Fibroblast of mammary gland (primary cell): Measurements from ENCODE around the gene MAT2A.

ENCODE experiments used
- DNase-seq: peaks from one replicate; pipeline ENCODE4 v3.0.0-alpha.2; 2010; ENCODE audit warnings: low read depth
- H3K4me3 ChIP-seq: 2 replicates; pipeline ENCODE4 v1.5.1; 2011; ENCODE audit warnings: low read depth, mild to moderate bottlenecking, low read length, moderate library complexity; ENCODE audit not compliant: control insufficient read depth
- TF ChIP-seq, protein P1 (sequence below): conservative IDR thresholded peaks from 2 replicates; pipeline ENCODE4 v1.5.1; 2011; ENCODE audit warnings: low read depth, low read length, inconsistent platforms; ENCODE audit not compliant: control insufficient read depth, insufficient read depth

Gene MAT2A

DNA sequence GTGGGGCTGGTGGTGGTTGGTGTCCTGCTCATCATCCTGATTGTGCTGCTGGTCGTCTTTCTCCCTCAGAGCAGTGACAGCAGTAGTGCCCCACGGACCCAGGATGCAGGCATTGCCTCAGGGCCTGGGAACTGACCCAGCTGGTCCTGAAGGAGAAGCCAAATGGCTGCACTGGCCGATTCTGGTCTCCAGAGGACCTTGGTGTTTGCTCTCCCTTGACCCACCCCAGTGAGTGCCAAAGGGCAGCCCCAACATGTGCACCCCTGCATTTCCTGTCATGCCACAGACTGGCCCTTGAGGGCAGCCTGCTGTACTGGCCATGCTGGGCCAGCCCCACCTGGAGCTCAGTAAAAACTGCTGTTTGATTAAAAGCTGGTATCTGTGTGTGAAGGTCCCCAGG, 54.1 kb downstream of the MAT2A start:
- DNase-seq = no peak
- TF ChIP-seq, protein P1, sequence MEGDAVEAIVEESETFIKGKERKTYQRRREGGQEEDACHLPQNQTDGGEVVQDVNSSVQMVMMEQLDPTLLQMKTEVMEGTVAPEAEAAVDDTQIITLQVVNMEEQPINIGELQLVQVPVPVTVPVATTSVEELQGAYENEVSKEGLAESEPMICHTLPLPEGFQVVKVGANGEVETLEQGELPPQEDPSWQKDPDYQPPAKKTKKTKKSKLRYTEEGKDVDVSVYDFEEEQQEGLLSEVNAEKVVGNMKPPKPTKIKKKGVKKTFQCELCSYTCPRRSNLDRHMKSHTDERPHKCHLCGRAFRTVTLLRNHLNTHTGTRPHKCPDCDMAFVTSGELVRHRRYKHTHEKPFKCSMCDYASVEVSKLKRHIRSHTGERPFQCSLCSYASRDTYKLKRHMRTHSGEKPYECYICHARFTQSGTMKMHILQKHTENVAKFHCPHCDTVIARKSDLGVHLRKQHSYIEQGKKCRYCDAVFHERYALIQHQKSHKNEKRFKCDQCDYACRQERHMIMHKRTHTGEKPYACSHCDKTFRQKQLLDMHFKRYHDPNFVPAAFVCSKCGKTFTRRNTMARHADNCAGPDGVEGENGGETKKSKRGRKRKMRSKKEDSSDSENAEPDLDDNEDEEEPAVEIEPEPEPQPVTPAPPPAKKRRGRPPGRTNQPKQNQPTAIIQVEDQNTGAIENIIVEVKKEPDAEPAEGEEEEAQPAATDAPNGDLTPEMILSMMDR = no peak
- no peak overlapping the region for H3K4me3 ChIP-seq
